Measurements from ENCODE around the gene DSC2. TPM values are rescaled to one million over a fixed set of nuclear protein-coding genes. Genes with fewer than 3 reads are reported as not detected.
"Not testable (repeated sequence)": the region's sequence is repeated elsewhere in the genome, so short reads cannot be mapped to it uniquely, and the experiment has no call there.

DSC2 gene
- total RNA-seq, 1 experiment from 2014 or later: 0.29 TPM

- DNase-seq (ENCODE audit: low read depth, low spot score): no peak
- in situ Hi-C loops (cut with HindIII; ENCODE audit: low pct_unique_long_range_greater_than_20kb, low sequenced_read_pairs): no loop called here
These were observed 44.3 kb downstream of the DSC2 start for GRCh38 chr18:31057917-31058316.

- in situ Hi-C loops (cut with HindIII; ENCODE audit: low pct_unique_long_range_greater_than_20kb, low sequenced_read_pairs): no loop called here
These were observed 45.2 kb downstream of the DSC2 start for GRCh38 chr18:31057051-31057450.

GRCh38 chr18:31056296-31056695 is 45.9 kb downstream of the DSC2 start:
- DNase-seq (ENCODE audit: low read depth, low spot score): no peak
- in situ Hi-C loops (cut with HindIII; ENCODE audit: low pct_unique_long_range_greater_than_20kb, low sequenced_read_pairs): no loop called here

More at GRCh38 chr18:31057051-31057450, 45.2 kb downstream of the DSC2 start:
- DNase-seq (ENCODE audit: low read depth, low spot score): no peak

- DNase-seq (ENCODE audit: low read depth, low spot score): no peak
- in situ Hi-C loops (cut with HindIII; ENCODE audit: low pct_unique_long_range_greater_than_20kb, low sequenced_read_pairs): no loop called here
These were observed 51.6 kb downstream of the DSC2 start for GRCh38 chr18:31050635-31051034.

GRCh38 chr18:31049189-31049588 is 53.0 kb downstream of the DSC2 start:
- in situ Hi-C loops (cut with HindIII; ENCODE audit: low pct_unique_long_range_greater_than_20kb, low sequenced_read_pairs): no loop called here
- DNase-seq (ENCODE audit: low read depth, low spot score): no peak

- no peak for DNase-seq (ENCODE audit: low read depth, low spot score)
- in situ Hi-C loops (cut with HindIII; ENCODE audit: low pct_unique_long_range_greater_than_20kb, low sequenced_read_pairs): no loop called here
These were observed 54.0 kb downstream of the DSC2 start for GRCh38 chr18:31048216-31048615.

- in situ Hi-C loops (cut with HindIII; ENCODE audit: low pct_unique_long_range_greater_than_20kb, low sequenced_read_pairs): no loop called here
- DNase-seq (ENCODE audit: low read depth, low spot score): no peak
These were observed 55.3 kb downstream of the DSC2 start for GRCh38 chr18:31046916-31047315.

GRCh38 chr18:31045599-31045998 is 56.6 kb downstream of the DSC2 start:
- in situ Hi-C loops (cut with HindIII; ENCODE audit: low pct_unique_long_range_greater_than_20kb, low sequenced_read_pairs): no loop called here
- DNase-seq (ENCODE audit: low read depth, low spot score): no peak

GRCh38 chr18:31044926-31045325 is 57.3 kb downstream of the DSC2 start:
- no peak for DNase-seq (ENCODE audit: low read depth, low spot score)
- in situ Hi-C loops (cut with HindIII; ENCODE audit: low pct_unique_long_range_greater_than_20kb, low sequenced_read_pairs): no loop called here

GRCh38 chr18:31043709-31044108 is 58.5 kb downstream of the DSC2 start:
- DNase-seq (ENCODE audit: low read depth, low spot score): no peak
- in situ Hi-C loops (cut with HindIII; ENCODE audit: low pct_unique_long_range_greater_than_20kb, low sequenced_read_pairs): no loop called here

GRCh38 chr18:31042406-31043181 is 59.6 kb downstream of the DSC2 start, which contains the start of gene DSC3:
Gene DSC3, minus strand, starts transcription at chr18:31042742. Its CDS starts 82 bp downstream, at chr18:31042660.
- in situ Hi-C loops (cut with HindIII; ENCODE audit: low pct_unique_long_range_greater_than_20kb, low sequenced_read_pairs): no loop called here
- DNase-seq (ENCODE audit: low read depth, low spot score): no peak

- in situ Hi-C loops (cut with HindIII; ENCODE audit: low pct_unique_long_range_greater_than_20kb, low sequenced_read_pairs): no loop called here
- DNase-seq (ENCODE audit: low read depth, low spot score): no peak
These were observed 60.2 kb downstream of the DSC2 start for GRCh38 chr18:31042084-31042405.

GRCh38 chr18:31041271-31042083 is 60.7 kb downstream of the DSC2 start:
- in situ Hi-C loops (cut with HindIII; ENCODE audit: low pct_unique_long_range_greater_than_20kb, low sequenced_read_pairs): no loop called here
- DNase-seq (ENCODE audit: low read depth, low spot score): no peak

GRCh38 chr18:31040686-31041270 is 61.4 kb downstream of the DSC2 start:
- in situ Hi-C loops (cut with HindIII; ENCODE audit: low pct_unique_long_range_greater_than_20kb, low sequenced_read_pairs): no loop called here
- DNase-seq (ENCODE audit: low read depth, low spot score): no peak

GRCh38 chr18:31039426-31039825 is 62.8 kb downstream of the DSC2 start:
- in situ Hi-C loops (cut with HindIII; ENCODE audit: low pct_unique_long_range_greater_than_20kb, low sequenced_read_pairs): no loop called here
- DNase-seq (ENCODE audit: low read depth, low spot score): no peak

- in situ Hi-C loops (cut with HindIII; ENCODE audit: low pct_unique_long_range_greater_than_20kb, low sequenced_read_pairs); DNase-seq (ENCODE audit: low read depth, low spot score): not testable (repeated sequence)
These were observed 64.5 kb downstream of the DSC2 start for GRCh38 chr18:31037686-31038085.

- in situ Hi-C loops (cut with HindIII; ENCODE audit: low pct_unique_long_range_greater_than_20kb, low sequenced_read_pairs): no loop called here
- no peak for DNase-seq (ENCODE audit: low read depth, low spot score)
These were observed 67.7 kb downstream of the DSC2 start for GRCh38 chr18:31034541-31034940.

GRCh38 chr18:31030574-31031278 is 71.5 kb downstream of the DSC2 start:
- DNase-seq (ENCODE audit: low read depth, low spot score): no peak
- in situ Hi-C loops (cut with HindIII; ENCODE audit: low pct_unique_long_range_greater_than_20kb, low sequenced_read_pairs): no loop called here
